ENCODE measurements around the gene ASGR2.

ASGR2 gene

GRCh38 chr17:7110617-7111306 is 3.9 kb downstream of the ASGR2 start:
- TF ChIP-seq TAF1 (IDR thresholded peaks at IDR 0.05; ENCODE audit: low read depth) (no peak), CREB1 (IDR thresholded peaks at IDR 0.05; ENCODE audit: low read depth) (no peak), NFIC (IDR thresholded peaks at IDR 0.05) (no peak), CEBPB (IDR thresholded peaks at IDR 0.05) (no peak), RAD21 (IDR thresholded peaks at IDR 0.05; ENCODE audit: low read depth) (no peak), EP300 (IDR thresholded peaks at IDR 0.05; ENCODE audit: borderline replicate concordance) (no peak)

GRCh38 chr17:7109461-7110322 is 4.9 kb downstream of the ASGR2 start:
- TF ChIP-seq EP300 (IDR thresholded peaks at IDR 0.05; ENCODE audit: borderline replicate concordance) (no peak), USF1 (IDR thresholded peaks at IDR 0.05) (no peak), REST (IDR thresholded peaks at IDR 0.05; ENCODE audit: low read depth) (no peak), ZBTB7A (IDR thresholded peaks at IDR 0.05; ENCODE audit: low read depth) (no peak), TAF1 (IDR thresholded peaks at IDR 0.05; ENCODE audit: low read depth) (no peak), TEAD4 (IDR thresholded peaks at IDR 0.05) (no peak), RAD21 (IDR thresholded peaks at IDR 0.05; ENCODE audit: low read depth) (no peak), YY1 (IDR thresholded peaks at IDR 0.05; ENCODE audit: low read depth) (no peak), MAX (IDR thresholded peaks at IDR 0.05) (no peak), EGR1 (IDR thresholded peaks at IDR 0.05) (no peak), CEBPB (IDR thresholded peaks at IDR 0.05) (no peak), TCF12 (IDR thresholded peaks at IDR 0.05; ENCODE audit: low read depth) (no peak), CREB1 (IDR thresholded peaks at IDR 0.05; ENCODE audit: low read depth) (no peak)

GRCh38 chr17:7108981-7109380 is 5.6 kb downstream of the ASGR2 start:
- TF ChIP-seq FOXM1 (IDR thresholded peaks at IDR 0.05; ENCODE audit: borderline replicate concordance, low read depth) (no peak), USF1 (IDR thresholded peaks at IDR 0.05) (no peak), TEAD4 (IDR thresholded peaks at IDR 0.05) (no peak), ZBTB7A (IDR thresholded peaks at IDR 0.05; ENCODE audit: low read depth) (no peak), NFIC (IDR thresholded peaks at IDR 0.05) (no peak), TAF1 (IDR thresholded peaks at IDR 0.05; ENCODE audit: low read depth) (no peak), MAX (IDR thresholded peaks at IDR 0.05) (no peak), RAD21 (IDR thresholded peaks at IDR 0.05; ENCODE audit: low read depth) (no peak), REST (IDR thresholded peaks at IDR 0.05; ENCODE audit: low read depth) (no peak), EGR1 (IDR thresholded peaks at IDR 0.05) (no peak), TCF12 (IDR thresholded peaks at IDR 0.05; ENCODE audit: low read depth) (no peak), CREB1 (IDR thresholded peaks at IDR 0.05; ENCODE audit: low read depth) (no peak), EP300 (IDR thresholded peaks at IDR 0.05; ENCODE audit: borderline replicate concordance) (no peak), CEBPB (IDR thresholded peaks at IDR 0.05) (no peak)

- TF ChIP-seq YY1 (IDR thresholded peaks at IDR 0.05; ENCODE audit: low read depth), result no peak
- no peak for TF ChIP-seq FOXM1 (IDR thresholded peaks at IDR 0.05; ENCODE audit: borderline replicate concordance, low read depth)
- TF ChIP-seq NFIC (IDR thresholded peaks at IDR 0.05), result no peak
- TF ChIP-seq REST (IDR thresholded peaks at IDR 0.05; ENCODE audit: low read depth), result no peak
These were observed 6.1 kb downstream of the ASGR2 start for GRCh38 chr17:7108560-7108925.
